Left lung (tissue), 10 donors: ENCODE measurements around the gene CEBPB. TPM values are rescaled to one million over a fixed set of nuclear protein-coding genes. Genes with fewer than 3 reads are reported as not detected.
A peak's percentile ranks its signal among the peaks of the same experiment; 100 is the strongest.

Experiments
- ATAC-seq: fragments of 200-7000 bp; cut with Tn5 transposase; one replicate; pipeline ENCODE4 v1.9.1; 2020; ENCODE audit warnings: moderate library complexity
- DNase-seq, 4 donors: peaks; one replicate each; pipeline ENCODE4 v3.0.0-alpha.2; 2013 to 2020
- H3K27ac ChIP-seq, 2 donors: fragments of 200-600 bp; sonication (generic) in 1 of 2; one replicate each; pipeline versions ENCODE4 v1.5.0 to v1.8.0; 2020 to 2021
- H3K27me3 ChIP-seq, 2 donors: fragments of 200-600 bp; sonication (generic) in 1 of 2; one replicate each; pipeline versions ENCODE4 v1.5.0 to v1.8.0; 2020 to 2021
- H3K36me3 ChIP-seq, 2 donors: fragments of 200-600 bp; sonication (generic) in 1 of 2; one replicate each; pipeline versions ENCODE4 v1.5.0 to v1.8.0; 2020 to 2021
- H3K4me1 ChIP-seq, 2 donors: fragments of 200-600 bp; one replicate each; pipeline ENCODE4 v1.8.0; 2021
- H3K4me3 ChIP-seq, 2 donors: fragments of 200-600 bp; sonication (generic) in 1 of 2; one replicate each; pipeline versions ENCODE4 v1.5.0 to v1.8.0; 2020 to 2021; ENCODE audit warnings: mild to moderate bottlenecking in 1 of 2
- H3K9me3 ChIP-seq, 2 donors: fragments of 200-600 bp; sonication (generic) in 1 of 2; one replicate each; pipeline versions ENCODE4 v1.5.0 to v1.8.0; 2020 to 2021
- CTCF ChIP-seq, 2 donors: fragments of 200-600 bp; sonication (generic) in 1 of 2; IDR thresholded peaks; one replicate each; pipeline versions ENCODE4 v1.5.0 to v1.8.0; 2021; ENCODE audit warnings: antibody characterized with exemption in 2 of 2
- intact Hi-C, 2 donors: fragments of 100-400 bp; cut with DNase I; formaldehyde crosslinking; loops; one replicate each; pipeline versions ENCODE4 v1.11.2 to v1.14.2; 2022
- polyA plus RNA-seq, 6 donors: library from polyadenylated mRNA; unstranded; fragments of 120-200 nt; gene quantifications; one replicate each; pipeline ENCODE4 v1.2.1, GENCODE V29; 2013; ENCODE audit not compliant: insufficient read length in 6 of 6
- total RNA-seq, 2 donors: library from RNA; stranded (reverse); fragmentation: NEBNext Ultra II Directional; extraction: Animal tissue kit (Norgen Biotek cat#: 25700); gene quantifications; one replicate each; pipeline ENCODE4 v1.2.1, GENCODE V29; 2021
- donor health status: DM: no; HTN: yes; CAD: no.
- donor health status: DM: no; HTN: no; CAD: no.

CEBPB gene
- total and polyA plus RNA-seq, 8 donors = 23.0 to 266 (median 45.5) TPM

- ATAC-seq = no peak
- Histone ChIP-seq H3K27ac (no peak overlapping the region), H3K4me1 (peaks cover 0 to 4% of the 10 kb centered on the region in 2 donors), H3K4me3 (no peak overlapping the region), H3K36me3 (no peaks in the 10 kb centered on the region), H3K27me3 (no peaks in the 10 kb centered on the region), H3K9me3 (no peaks in the 10 kb centered on the region)
- TF ChIP-seq CTCF (IDR thresholded peaks at IDR 0.05) = no peak
- no peak for DNase-seq
- intact Hi-C loops = no loop called here
Measured at GRCh38 chr20:50181344-50181743, 9.3 kb upstream of the CEBPB start.

- TF ChIP-seq CTCF (IDR thresholded peaks at IDR 0.05) = no peak
- no peaks in the 10 kb centered on the region for H3K9me3 ChIP-seq
- DNase-seq = no peak
- no peak for ATAC-seq
- intact Hi-C loops = no loop called here
- H3K27ac ChIP-seq = no peak overlapping the region
- peaks cover 0 to 14% of the 10 kb centered on the region in 2 donors for H3K4me1 ChIP-seq
- no peaks in the 10 kb centered on the region for H3K36me3 ChIP-seq
- no peak overlapping the region for H3K4me3 ChIP-seq
- no peaks in the 10 kb centered on the region for H3K27me3 ChIP-seq
Measured at GRCh38 chr20:50182346-50182745, 8.3 kb upstream of the CEBPB start.

- ATAC-seq (no peak), DNase-seq (no peak)
- no peak overlapping the region for H3K4me3 ChIP-seq
- H3K4me1 ChIP-seq = peaks cover 0 to 43% of the 10 kb centered on the region in 2 donors
- intact Hi-C loops = loop anchor here (5.0 kb wide), 2 partner anchors 277 to 392 kb away; no protein-coding TSS in a partner anchor
- H3K27ac ChIP-seq = no peak overlapping the region
- no peaks in the 10 kb centered on the region for H3K27me3 ChIP-seq
- no peaks in the 10 kb centered on the region for H3K36me3 ChIP-seq
- TF ChIP-seq CTCF (IDR thresholded peaks at IDR 0.05) = no peak
- no peaks in the 10 kb centered on the region for H3K9me3 ChIP-seq
Measured at GRCh38 chr20:50185426-50185825, 5.2 kb upstream of the CEBPB start.

GRCh38 chr20:50186151-50186885 is 4.3 kb upstream of the CEBPB start:
- peak; percentile 97 to 99 for TF ChIP-seq CTCF (IDR thresholded peaks at IDR 0.05)
- ATAC-seq = peak; percentile 51
- H3K27me3 ChIP-seq = no peaks in the 10 kb centered on the region
- peak; percentile 74 to 92 (median 88) for DNase-seq
- peak overlapping the region in 1 of 2 donors; percentile 58 for H3K27ac ChIP-seq
- H3K36me3 ChIP-seq = no peaks in the 10 kb centered on the region
- no peaks in the 10 kb centered on the region for H3K9me3 ChIP-seq
- no peak overlapping the region for H3K4me3 ChIP-seq
- intact Hi-C loops = loop anchor here (2.0 to 5.0 kb wide), 3 partner anchors 276 to 391 kb away; no protein-coding TSS in a partner anchor
- H3K4me1 ChIP-seq = peaks cover 0 to 43% of the 10 kb centered on the region in 2 donors

- DNase-seq = no peak
- H3K27me3 ChIP-seq = no peaks in the 10 kb centered on the region
- TF ChIP-seq CTCF (IDR thresholded peaks at IDR 0.05) = no peak
- peak overlapping the region in 1 of 2 donors; percentile 58 for H3K27ac ChIP-seq
- no peaks in the 10 kb centered on the region for H3K9me3 ChIP-seq
- H3K36me3 ChIP-seq = no peaks in the 10 kb centered on the region
- no peak for ATAC-seq
- peaks cover 0 to 43% of the 10 kb centered on the region in 2 donors for H3K4me1 ChIP-seq
- H3K4me3 ChIP-seq = no peak overlapping the region
- intact Hi-C loops = loop anchor here (2.0 to 5.0 kb wide), 3 partner anchors 275 to 390 kb away; no protein-coding TSS in a partner anchor
Measured at GRCh38 chr20:50186987-50187402, 3.6 kb upstream of the CEBPB start.
